Measurements from ENCODE around the gene B3GALT4.

The B3GALT4 gene

DNA sequence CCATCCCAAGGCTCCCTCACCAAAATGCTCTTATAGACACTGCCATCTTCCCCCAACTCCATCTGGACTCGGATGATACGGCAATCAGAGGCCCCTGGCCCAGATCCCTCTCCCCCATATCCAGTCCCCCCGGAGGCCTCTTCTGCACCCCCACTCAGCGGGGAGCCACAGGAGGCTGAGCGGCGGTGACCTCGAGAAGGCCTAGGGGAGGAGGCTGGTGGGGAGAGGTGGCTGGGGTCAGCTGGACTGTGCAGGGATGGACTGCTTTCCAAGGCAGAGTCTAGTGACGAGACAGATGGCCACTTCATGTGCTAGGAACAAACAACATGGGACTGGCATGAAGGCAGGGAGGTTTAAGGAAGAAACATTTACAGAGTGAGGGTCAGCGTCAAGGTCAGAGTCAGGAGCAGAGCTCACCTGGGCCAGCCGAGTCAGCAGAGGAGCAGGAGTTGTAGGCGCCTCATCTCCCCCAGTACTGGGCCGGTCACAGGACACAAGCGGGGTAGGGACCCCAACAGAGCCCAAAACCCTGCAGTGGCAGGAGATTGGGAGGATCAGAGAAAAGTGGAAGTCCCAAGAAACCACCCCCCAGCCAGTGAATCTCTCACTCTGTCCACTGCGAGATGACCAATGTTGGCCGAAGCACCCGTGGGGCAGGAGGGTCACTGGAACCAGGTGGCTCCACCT lies 16.2 kb downstream of the B3GALT4 start:
- DNase-seq: no peak

DNA sequence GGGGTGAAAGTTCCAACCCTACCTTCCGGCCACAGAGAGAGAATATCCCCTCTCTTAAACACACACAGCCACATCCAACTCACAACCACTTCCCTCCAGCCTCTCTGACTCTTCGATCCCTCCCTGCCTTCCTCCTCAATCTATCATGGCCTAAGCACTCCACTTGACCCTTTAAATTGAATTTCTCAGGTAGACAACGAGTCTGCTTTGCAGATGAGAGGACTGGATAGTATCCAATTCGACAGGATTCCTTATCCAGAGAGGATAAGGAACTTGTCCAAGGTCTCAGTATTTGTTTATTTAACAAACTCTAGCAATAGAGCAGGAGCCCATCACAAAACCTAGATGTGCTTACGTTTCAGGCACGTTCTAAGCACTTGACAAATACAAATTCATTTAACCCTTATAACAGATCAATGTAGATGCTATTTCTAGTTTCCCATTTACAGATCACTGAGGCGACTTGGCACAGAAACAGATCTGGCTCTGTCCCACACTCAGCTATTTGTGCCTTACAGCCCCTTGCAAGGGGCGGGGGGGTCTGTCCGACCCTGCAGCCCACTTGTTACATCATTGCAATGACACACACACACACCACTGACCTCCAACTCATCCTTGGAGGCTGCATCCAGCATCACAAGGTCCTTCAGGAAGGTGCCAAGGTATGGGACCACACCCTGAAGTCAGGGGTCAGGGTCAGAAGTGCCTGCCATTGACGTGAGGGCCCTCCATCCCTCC lies 17.3 kb downstream of the B3GALT4 start:
- no peak for DNase-seq

DNA sequence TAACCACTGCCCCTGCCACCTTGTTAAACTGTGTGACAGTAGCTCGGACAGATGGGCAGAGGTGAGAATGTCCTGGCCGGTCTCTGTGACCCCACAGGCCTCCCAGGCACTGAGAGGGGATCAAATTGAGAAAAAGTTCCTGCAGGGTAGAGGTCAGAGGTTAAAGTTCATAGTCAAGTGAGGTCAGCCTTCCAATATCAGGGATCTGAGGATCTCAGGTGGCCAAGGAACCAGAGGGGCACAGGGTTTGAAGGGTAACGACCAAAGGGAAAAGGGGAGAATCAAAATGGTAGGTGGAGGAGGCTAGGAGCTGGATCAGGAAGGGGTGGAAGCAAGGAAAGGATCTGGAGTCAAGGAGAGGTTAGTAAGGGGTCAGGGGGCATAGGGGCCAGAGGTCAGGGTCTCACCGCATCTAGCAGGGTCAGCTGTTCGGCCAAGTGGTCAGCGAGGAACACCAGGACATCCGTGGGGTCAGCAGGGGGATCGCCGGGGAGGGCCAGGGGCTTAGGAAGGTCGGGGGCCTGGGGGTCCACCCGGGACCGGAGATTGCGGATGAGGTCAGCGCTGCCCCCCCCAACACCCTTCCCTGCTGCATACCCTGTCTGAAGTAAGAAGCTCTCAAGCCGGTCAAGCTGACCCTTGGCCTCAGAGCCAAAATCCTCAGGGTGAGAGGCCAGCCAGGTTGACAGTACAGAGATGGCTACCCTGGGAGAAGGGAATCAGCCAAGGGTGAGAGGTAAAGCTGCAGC lies 18.9 kb downstream of the B3GALT4 start:
- DNase-seq: no peak

DNA sequence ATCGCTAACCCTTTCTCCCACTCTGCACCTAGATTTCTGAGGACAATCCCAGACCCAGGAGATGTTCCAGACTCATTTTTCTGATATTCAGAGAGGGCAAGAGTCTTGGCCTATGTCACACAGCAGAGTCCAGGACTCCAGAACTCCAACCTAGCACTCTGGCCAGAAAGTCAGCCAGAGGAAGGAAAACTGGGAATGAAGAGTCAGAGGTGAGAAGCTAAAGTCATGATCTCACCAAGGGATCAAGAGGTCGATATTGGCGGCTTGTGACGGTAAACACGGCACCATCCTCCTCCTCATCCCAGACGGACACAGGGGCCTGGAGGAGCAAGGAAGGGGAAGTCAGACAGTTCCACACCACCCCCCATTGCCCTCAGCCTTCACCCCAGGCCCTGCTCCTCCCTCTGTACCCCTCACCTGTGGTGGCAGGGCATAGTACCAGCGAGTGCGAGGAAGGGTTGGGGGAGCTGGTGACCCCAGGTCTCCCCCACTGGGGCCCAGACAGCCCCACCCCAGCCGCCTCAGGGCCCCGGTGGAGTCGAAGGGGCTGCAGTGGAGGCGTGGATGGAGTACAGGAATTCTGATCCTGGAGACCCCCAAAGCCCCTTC lies 20.0 kb downstream of the B3GALT4 start:
- DNase-seq: no peak

DNA sequence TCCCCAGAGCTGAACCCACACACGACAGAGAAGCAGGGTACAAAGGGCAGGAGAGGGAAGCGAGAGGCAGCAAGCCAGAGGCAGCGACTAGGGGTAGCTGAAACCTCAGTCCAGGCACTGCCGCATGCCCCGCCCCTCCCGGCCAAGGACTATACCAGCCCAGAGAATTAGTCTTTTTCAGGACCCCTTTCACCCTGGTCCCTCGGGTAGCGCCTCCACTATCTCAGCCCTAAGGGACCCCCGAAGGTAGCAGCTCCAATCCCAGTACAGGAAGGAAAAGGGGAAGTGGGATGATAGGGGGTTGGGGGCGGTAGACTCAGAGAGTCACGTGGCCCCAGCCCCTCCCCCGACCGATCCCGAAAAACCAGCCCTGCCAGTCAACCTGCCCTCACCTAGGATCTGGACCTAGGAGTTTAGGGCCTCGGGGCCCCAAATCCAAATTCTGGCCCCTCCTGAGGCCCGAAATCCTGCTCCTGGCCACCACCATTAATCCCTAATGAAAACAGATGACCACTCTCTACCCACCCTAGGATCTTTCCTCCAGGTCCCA lies 20.6 kb downstream of the B3GALT4 start:
- no peak for DNase-seq

DNA sequence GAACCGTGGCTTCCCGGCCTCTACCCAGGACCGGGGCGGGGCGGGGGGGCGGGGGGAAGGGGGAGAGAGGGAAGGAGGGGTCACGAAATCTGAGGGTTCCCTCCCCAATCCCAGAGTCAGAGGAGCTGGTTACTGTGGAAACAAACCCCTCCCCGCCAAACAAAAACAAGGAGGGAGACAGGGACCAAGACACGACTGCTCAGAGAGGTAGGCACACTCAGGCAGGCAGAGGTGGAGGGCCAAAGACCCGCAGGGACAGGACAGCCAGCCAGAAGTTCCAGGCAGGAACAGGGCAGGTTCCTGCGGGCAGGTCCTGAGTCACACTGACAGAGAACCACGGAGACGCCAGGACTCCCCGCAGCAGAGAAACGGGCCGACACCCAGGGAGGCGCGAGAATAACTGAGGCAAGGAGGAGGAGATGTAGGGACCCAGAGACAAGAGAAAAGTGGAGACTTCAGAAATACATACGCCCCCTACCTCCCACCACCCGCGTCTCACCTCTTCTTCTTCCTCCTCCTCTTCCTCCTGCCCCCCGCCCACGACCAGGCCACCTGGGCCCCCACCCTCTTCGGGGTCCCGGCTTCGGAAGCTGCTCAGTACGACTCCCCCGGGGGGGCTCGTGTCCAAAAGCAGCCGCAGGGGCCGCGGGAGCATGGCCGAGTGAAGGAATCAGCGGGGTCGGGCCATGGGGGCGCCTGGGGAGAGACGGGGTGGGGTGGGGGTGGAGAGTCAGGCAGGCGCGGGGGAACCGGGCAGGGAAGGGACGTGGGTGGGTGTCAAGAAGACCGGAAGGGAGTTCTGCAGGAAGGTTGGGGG lies 21.2 kb downstream of the B3GALT4 start:
- peak; percentile 88 to 90 for DNase-seq

DNA sequence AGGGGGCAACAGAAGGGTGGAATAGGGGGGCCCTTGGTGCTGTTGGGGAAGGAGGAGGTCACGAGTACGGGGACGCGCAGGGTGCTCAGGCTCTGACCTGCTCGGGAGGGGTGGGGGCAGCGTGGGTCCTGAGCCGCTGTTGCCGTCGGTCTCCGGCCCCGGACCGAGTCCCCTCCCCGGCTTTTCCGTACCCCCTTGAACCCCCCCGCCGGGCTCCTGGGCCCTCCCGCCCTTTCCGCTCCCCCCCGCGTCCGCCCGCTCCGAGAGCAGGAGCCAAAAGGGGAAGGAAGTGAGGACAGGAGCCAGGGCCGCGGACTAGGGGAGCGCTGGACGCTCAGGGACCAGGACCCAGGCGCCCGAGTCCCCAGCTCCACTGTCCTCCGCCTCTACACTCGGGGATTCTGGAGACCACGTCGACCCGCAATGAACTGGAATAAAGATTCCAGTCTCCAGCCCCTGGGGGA lies 21.9 kb downstream of the B3GALT4 start, which contains the start of gene RGL2:
Gene RGL2, minus strand, starts transcription at position 170 of the 464 bp plus-strand sequence. CDS start 332 bp downstream, outside the sequence.
- DNase-seq: peak; percentile 73 to 75

DNA sequence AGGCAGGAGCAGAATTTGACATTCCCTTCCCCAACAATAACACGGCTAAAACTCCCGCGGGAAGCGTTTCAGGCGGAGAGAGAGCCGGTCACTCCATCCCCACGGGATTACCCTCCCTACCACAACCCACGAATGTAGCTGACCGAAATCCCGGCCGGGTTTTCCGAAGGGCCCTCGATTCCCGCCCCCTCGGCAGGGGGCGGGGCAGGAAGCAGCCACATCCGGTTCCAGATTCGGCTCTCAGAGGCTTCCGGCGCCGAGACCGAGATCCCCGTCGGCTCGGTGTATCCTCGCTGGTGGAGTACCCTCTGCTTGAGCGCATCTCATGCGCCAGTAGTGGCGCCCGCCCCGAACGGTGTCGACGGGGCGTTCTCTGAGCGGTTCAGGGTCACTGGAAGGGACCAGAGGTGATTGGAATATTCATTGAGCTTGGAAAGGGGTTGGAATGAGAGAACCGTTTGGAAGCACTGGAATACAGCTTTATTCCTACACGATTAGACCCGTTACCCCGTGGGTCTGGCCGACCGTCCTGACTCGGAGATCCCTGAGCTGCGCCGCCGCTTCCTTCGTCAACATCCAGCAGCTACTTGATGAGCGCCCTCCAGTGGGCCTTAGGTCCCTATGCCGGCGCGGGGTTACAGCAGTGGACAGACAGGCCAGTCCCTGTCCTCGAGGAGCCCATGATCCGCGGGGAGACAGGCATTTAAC lies 22.5 kb downstream of the B3GALT4 start:
- DNase-seq: peak; percentile 93 to 94

DNA sequence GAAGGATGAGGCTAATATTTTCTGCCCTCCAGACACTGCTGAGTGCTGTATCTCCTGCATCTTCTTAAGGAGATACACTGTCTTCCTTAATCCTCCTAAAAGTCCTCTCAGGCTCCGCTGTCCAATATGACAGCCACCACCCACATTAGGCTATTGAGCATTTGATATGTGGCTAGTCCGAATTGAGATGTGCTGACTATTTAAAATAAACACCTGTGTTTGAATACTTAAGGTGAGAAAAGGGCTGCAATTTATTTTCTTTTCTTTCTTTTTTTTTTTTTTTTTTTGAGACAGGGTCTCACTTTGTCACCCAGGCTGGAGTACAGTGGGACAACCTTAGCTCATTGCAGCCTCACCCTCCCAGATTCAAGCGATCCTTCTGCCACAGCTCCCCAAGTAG lies 25.0 kb downstream of the B3GALT4 start:
- DNase-seq: no peak

DNA sequence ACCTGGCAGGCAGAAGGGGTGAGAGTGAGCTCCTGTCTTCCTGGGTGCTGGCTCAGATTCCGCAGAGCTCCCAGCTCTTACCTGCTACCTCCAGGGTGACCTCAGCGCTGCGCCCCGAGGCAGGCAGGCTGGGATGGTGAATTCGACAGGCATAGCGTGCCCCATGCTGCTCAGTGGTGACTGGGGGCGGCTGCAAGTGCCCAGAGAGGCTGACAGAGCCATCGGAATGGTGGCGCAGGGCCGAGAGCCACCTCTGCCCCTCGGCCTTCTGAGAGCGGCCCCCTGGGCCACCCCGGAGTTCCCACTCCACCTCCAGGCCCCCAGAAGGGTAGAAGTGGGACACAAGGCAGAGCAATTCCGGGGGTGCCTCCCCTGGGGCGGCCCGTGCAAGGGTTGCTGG lies 27.3 kb downstream of the B3GALT4 start:
- DNase-seq: no peak

DNA sequence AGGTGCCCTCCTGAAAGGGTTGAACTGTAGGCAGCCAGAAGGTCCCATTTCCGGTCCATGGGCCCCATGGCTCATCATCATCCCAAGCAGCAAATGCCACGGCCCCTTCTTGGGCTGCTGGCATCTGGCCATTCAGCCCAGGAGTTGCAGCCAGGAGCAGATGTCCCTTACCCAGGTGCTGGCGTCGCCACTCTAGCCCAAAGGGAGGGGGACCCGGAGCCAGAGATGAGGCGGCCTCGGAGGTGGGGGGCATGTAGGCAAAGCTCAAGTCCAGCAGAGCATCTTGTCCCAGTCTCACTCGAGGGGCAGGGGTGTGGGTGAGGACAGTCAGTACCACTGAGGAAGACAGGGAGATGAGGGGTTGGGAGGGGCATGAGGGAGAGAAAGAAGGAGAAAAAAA lies 28.1 kb downstream of the B3GALT4 start:
- DNase-seq: no peak

DNA sequence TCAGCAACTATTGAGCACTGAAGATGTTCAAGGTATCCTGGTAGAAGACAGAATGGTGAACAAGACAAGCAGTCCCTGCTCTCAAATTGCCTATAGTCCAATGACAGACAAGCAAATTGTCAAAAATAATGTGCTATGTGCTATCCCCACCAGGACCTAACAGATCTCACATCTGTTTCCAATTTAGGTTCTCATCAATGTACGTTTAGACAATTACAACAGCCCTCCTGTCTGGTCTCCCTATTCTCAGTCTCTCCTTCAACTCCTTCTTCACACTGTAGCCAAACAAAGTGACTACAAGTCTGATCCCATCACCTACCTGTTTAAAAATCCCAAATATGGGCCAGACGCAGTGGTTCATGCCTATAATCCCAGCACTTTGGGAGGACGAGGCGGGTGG lies 29.4 kb downstream of the B3GALT4 start:
- DNase-seq: no peak

DNA sequence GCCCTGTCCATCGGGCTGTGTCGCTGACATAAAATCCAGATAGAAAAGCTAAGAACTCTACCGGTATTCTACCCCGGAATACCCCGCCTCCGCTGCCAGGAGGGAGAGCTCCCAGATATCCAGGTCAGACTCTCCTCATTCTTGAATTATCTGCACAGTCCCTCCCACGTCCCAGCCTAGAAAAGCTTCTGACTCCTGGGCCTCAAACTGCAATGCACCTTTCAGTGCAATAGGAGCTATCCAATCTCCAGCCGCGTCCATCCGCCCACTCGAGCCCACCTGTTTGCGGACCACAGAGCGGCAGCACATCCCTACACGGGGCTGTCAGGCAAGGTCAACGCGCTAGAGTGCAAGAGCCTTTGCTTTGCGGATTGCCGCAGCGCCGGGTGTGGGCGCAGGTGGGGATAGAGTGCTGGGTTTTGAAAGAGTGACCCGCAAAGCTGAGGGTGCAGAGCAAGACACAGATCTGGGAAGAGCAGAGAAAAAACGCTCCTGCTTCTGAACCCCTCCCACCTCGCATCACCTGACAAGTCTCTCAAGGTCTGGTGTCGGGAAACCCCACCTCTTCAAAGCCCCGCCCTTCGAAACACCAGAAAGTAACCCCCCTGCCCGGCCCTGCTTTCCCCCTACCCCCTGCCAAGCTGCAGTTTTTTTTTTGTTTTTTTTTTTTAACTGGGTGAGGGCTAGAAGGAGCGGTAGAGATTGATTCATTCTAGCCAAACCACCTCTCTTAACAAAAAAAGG lies 35.6 kb downstream of the B3GALT4 start:
- peak; percentile 94 to 95 for DNase-seq

DNA sequence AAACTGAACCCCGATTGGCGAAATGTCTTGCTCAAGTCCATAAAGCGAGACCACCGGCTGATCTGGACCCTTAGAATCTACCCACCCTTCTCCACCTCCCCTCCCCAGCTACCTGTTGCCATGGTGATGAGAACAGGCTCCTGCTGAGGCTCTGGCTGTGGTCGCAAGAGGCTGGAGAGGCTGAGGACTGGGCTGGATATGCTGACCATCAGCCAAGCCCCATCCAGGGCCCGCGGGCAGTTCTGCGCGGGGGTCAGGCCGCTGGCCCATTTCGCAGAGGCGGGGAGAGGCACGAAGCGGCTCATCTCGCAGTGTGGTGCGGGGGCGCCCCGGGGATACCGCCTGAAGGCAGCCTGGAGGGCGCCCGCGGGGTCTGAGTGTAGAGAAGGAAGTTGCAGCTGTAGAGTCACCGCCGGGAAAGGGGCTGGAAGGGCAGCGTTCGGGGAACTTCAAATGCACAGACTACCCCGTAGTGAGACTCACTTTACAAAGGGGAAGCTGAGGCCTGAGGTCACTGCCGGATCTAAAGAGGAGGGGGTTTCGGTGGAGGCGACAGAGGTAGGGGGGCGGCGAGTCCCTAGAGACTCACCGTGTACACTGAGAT lies 36.3 kb downstream of the B3GALT4 start:
- DNase-seq: peak in 1 of 2 donors; percentile 62

DNA sequence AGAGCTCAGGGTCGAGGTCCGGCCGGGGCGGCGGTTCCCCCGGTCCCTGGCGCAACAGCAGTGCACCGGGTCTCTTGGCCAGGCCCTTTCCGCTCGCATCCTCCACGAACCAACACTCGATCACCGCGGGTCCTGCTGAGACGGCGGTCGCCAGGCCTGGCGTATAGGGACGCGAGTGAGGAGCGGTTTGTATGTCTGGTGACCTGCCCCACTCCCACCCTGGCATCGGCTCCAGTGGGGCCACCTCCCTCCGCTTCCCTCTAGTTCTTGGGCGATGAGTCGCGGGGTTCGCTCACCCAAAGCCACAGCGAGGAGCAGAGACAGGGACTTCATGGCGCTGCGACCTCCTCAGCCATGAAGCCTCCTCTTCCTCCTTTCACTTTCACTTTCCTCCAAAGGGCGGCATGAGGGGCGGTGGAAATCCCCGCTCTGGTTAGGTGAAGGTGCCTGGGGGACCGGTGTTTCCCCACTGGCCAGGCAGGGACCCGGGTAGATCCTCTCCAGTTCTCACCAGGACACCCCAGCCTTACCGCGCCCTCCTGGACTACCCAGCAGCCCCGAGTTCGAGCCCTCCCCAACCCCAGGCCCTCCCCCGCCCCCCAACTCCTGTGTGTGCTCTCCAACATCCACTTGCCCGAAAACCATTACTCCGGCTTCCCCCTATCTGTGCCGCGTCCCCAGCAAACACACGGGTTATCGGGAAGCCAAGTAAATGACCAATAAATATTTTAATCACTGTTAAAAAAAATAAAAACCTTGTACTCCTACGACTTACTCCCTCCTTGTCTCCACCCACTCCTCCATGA lies 37.0 kb downstream of the B3GALT4 start, which contains the start of gene TAPBP:
Gene TAPBP, minus strand, starts transcription at position 370 of the 806 bp plus-strand sequence. Its CDS starts 37 bp downstream, at position 333.
- DNase-seq: peak; percentile 95

DNA sequence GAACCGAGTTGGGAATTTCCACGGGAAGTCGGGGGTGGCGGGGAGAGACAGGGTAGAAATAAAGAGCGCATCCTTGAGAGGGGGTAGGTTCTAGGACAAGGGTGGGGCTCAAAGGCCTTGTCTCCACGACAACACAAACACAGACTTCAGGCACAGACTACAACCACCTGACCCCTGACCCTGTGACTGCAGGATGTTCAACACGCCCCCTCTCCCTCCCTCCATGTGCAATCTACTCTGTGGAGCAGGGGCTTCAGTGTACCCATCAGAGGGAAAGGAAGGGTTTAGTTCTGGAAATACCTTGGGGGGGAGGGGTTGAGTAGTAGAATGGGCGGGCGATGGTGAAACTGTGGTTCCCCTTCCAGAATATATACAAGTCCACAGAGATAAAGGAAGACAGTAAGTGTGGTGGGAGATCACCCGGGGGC lies 37.6 kb downstream of the B3GALT4 start:
- DNase-seq: peak; percentile 92 to 93

DNA sequence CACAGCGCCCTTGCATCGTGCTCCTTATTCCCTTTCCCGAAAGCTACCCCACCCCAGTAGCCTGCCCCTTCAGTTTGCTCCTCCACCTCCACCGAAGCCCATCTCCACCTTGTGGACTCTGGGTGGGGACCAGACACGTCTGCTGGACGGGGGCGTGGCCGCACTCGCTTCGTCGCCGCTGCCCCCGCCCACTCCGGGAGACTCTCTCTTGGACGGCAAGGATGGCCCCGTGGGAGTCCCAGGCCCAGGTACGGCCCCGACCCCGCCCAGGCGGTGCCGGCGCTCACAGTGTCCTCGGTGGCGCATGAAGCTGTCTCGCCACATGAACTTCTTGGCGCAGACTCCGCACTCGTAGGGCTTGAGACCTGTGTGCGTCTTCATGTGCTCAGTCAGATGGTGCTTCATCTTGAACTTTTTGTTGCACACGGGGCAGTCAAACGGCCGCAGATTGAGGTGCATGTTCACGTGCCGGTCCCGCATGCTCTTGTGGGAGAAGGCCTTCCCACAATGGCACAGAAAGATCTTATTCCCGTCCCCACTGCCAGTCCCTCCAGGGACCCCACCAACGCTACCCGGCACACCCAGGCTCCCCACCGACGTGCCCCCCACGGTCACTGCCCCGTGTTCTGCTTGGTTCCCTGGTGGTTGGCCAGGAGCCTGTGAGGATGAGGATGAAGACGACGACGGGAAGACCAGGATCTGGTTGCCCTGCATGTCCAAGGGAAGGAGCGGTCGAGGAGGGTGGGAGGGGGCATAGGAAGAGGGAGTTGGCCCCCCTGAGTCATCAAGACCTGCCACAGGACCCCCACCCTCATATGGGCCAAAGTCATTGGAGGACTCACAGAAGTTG lies 38.2 kb downstream of the B3GALT4 start:
- peak in 1 of 2 donors; percentile 52 for DNase-seq

Measured in CD4-positive, alpha-beta T cell treated with Interleukin-4 for 1 hour (primary cell).